GM10847 (cell line): ENCODE data around the gene IFFO2.

Experiments
- POLR2A ChIP-seq: IDR thresholded peaks from 2 replicates; pipeline ENCODE4 v1.6.1; 2011; ENCODE audit not compliant: insufficient read length; ENCODE audit errors: extremely low read depth

Gene IFFO2

GRCh38 chr1:18978706-18979105, 22.2 kb upstream of the IFFO2 start:
- TF ChIP-seq POLR2A: no peak

- TF ChIP-seq POLR2A: no peak
Observed at GRCh38 chr1:18977428-18977827, 21.0 kb upstream of the IFFO2 start.

GRCh38 chr1:18976096-18976495, 19.6 kb upstream of the IFFO2 start:
- no peak for TF ChIP-seq POLR2A

GRCh38 chr1:18974606-18975005, 18.1 kb upstream of the IFFO2 start:
- TF ChIP-seq POLR2A: no peak

- no peak for TF ChIP-seq POLR2A
Observed at GRCh38 chr1:18974005-18974404, 17.5 kb upstream of the IFFO2 start.

GRCh38 chr1:18973446-18973955, 17.0 kb upstream of the IFFO2 start:
- no peak for TF ChIP-seq POLR2A

GRCh38 chr1:18972991-18973390, 16.5 kb upstream of the IFFO2 start:
- TF ChIP-seq POLR2A: no peak

- no peak for TF ChIP-seq POLR2A
Observed at GRCh38 chr1:18972531-18972930, 16.1 kb upstream of the IFFO2 start.

- no peak for TF ChIP-seq POLR2A
Observed at GRCh38 chr1:18970762-18971161, 14.3 kb upstream of the IFFO2 start.

- no peak for TF ChIP-seq POLR2A
Observed at GRCh38 chr1:18970358-18970757, 13.9 kb upstream of the IFFO2 start.

- no peak for TF ChIP-seq POLR2A
Observed at GRCh38 chr1:18967066-18967690, 10.7 kb upstream of the IFFO2 start.

- no peak for TF ChIP-seq POLR2A
Observed at GRCh38 chr1:18965206-18966173, 9.0 kb upstream of the IFFO2 start.

- TF ChIP-seq POLR2A: no peak
Observed at GRCh38 chr1:18963968-18964367, 7.5 kb upstream of the IFFO2 start.

GRCh38 chr1:18962855-18963737, 6.6 kb upstream of the IFFO2 start:
- TF ChIP-seq POLR2A: no peak

GRCh38 chr1:18962121-18962721, 5.7 kb upstream of the IFFO2 start:
- TF ChIP-seq POLR2A: no peak
